GM12878 (cell line): ENCODE results near the gene SPCS2.
A peak's percentile ranks its signal among the peaks of the same experiment; 100 is the strongest.

ENCODE experiments used
- CTCF ChIP-seq, 3 experiments: IDR thresholded peaks in 2 of 3; conservative IDR thresholded peaks in 1 of 3; 2 replicates each; pipeline ENCODE4 v1.5.1; 2011; ENCODE audit warnings: low read depth in 3 of 3, low read length in 3 of 3, mild to moderate bottlenecking in 3 of 3, control low read depth in 2 of 3, moderate library complexity in 2 of 3, inconsistent platforms in 1 of 3, mixed read lengths in 1 of 3; ENCODE audit not compliant: control insufficient read depth in 2 of 3, insufficient read depth in 1 of 3; ENCODE audit errors: extremely low read depth in 1 of 3
- ELK1 ChIP-seq: IDR thresholded peaks from 2 replicates; pipeline ENCODE4 v1.6.1; 2012; ENCODE audit warnings: low read depth, low read length, improper control_type of control experiment
- FOS ChIP-seq: IDR thresholded peaks from 3 replicates; pipeline ENCODE4 v1.6.1; 2011; ENCODE audit warnings: borderline replicate concordance; ENCODE audit not compliant: insufficient read length; ENCODE audit errors: extremely low read depth
- NFYB ChIP-seq: IDR thresholded peaks from 2 replicates; pipeline ENCODE4 v1.6.1; 2011; ENCODE audit warnings: low read depth, mild to moderate bottlenecking, low read length, improper control_type of control experiment, moderate library complexity; ENCODE audit not compliant: insufficient read depth
- RAD21 ChIP-seq: IDR thresholded peaks from 2 replicates; pipeline ENCODE4 v1.6.1; 2011; ENCODE audit warnings: mild to moderate bottlenecking, low read depth, low read length, moderate library complexity; ENCODE audit not compliant: insufficient read depth
- RAD51 ChIP-seq: fragments of 450-650 bp; IDR thresholded peaks from 2 replicates; pipeline ENCODE4 v1.6.1; 2016; ENCODE audit warnings: moderate library complexity, mild to moderate bottlenecking, inconsistent platforms
- RBBP5 ChIP-seq: fragments of 200-600 bp; sonication (generic); conservative IDR thresholded peaks from 2 replicates; pipeline ENCODE4 v1.6.1; 2016
- SUZ12 ChIP-seq: fragments of 200-600 bp; sonication (generic); IDR thresholded peaks from one replicate; pipeline ENCODE4 v1.6.1; 2018; ENCODE audit warnings: antibody characterized with exemption, mild to moderate bottlenecking; ENCODE audit not compliant: unreplicated experiment
- TCF7 ChIP-seq: IDR thresholded peaks from 2 replicates; pipeline ENCODE4 v1.6.1; 2014; ENCODE audit warnings: antibody characterized with exemption, borderline replicate concordance

- TF ChIP-seq CTCF (IDR thresholded peaks at IDR 0.05 in 2 of 3, conservative IDR thresholded peaks at IDR 0.05 in 1 of 3; ENCODE audit: control insufficient read depth in 2 of 3, extremely low read depth in 1 of 3, insufficient read depth in 1 of 3, low read depth in 3 of 3, low read length in 3 of 3) (peak; percentile 94 to 98 (median 96); a peak in 5 of 6 replicates), TCF7 (no peak), NFYB (no peak), ELK1 (no peak), SUZ12 (no peak), RAD51 (no peak), RBBP5 (no peak), RAD21 (peak; percentile 95), FOS (no peak)
Observed at GRCh38 chr11:75022759-75023396, 73.8 kb downstream of the SPCS2 start.
